GM19372 (cell line): ENCODE measurements around the gene SORCS2.

Experiments
- ATAC-seq: cut with Tn5 transposase; IDR thresholded peaks from one replicate; pipeline ENCODE4 v1.9.1; 2021; ENCODE audit warnings: mild to moderate bottlenecking, low read depth, moderate library complexity; ENCODE audit not compliant: unreplicated experiment

Gene SORCS2

DNA sequence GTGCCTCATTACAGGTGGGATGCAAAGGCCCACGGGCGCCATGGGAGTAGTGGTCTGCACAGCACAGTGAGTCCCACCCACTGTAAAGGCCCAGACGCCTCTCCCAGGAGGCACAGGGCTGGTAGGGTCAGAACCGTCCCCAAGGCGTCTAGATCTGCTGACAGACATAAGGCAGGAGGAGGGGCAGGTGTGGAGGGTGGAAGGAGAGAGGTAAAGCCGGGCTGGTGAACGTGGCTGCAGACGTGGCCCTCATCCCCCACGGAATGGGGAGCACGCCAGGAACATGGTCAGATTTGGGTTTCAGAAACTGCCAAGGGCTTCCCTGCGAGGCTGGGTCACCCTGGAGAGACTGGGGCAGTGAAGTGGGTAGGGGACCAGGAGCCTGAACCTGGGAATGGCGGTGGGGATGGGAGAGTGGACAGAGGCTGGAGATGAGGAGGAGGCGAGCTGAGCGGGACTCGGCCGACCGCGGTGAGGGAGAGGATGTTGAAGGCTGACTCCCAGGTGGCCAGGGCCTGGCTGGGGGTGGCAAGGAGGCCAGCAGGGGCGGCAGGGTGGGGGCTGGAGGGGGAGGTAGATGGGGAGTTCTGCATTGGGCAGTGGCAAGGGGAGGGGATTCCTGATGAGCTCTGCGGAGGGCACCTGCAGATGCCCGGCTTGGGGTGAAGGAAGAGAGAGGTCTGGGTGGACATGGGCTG is 562.4 kb downstream of the SORCS2 start:
- ATAC-seq: no peak

DNA sequence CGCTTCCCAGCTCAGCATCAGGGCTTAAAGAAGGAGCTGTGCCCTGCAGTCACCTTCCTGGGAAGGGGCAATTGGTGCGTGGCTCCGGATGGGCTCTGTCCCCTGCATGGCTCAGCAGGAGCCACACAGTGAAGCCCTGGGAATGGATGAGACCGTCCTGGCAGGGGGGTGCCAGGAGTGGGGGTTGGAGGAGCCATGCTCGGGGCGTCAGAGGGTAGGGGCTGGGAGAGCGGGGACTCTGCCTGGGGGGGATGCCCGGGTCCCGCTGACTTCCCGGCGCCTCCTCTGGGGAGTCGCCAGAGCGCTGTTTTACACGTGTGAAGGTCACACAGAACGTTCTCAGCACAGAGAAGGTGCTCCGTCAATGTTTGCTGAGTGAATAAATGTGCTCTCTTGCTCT is 563.2 kb downstream of the SORCS2 start:
- no peak for ATAC-seq

DNA sequence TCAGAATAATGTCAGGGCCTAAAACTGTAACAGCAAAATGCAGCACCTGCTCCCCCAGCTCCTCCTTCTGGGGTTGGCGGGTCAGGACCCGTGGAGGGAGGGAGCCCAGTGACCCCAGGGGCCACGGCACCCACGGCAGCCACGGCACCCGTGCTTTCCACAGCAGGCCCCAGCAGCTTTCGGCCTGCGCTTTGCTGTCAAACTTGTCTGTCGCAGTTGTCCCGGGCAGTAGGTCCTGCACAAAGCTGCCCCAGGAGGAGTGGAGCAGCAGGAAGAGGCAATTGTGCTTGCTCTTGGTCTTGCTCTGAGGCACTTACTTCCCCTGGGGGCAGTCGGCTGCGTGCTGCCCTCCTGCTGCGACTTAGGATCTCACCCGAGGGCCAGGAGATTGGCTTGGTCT is 563.7 kb downstream of the SORCS2 start:
- ATAC-seq: no peak

DNA sequence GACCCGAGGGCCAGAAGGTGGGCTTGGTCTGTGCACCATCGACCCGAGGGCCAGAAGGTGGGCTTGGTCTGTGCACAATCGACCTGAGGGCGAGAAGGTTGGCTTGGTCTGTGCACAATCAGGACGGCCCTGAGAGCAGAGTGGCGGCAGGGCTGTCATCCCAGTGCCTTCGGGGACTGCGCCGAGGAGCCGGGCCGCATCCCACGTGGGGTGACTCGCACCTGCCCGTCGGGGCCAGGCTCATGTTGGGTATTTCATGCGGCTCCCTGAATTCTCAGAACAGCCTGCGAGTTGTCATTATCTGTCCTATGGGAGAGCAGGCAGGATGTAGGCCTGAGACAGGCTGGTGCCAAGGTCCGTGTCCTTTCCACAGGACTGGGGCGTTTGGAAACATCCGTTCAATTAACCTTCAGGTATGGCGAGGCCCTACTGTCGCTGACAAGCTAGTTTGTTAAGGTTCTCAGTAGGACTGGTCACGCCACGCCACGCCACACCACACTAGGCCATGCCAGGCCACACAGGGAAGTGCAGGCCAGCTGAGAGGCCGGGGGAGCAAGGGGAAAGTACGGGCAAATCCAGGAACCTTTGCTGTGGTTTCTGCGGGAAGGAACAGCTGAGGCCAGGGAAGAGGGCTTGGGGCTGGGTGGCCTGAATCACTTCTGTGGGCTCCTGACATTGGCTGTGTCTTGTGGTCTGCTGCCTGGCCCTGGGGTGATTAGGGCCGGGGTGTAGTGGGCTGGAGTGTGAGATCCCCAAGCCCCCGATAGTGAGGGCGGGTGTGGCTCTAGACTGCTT is 564.4 kb downstream of the SORCS2 start:
- ATAC-seq: no peak

DNA sequence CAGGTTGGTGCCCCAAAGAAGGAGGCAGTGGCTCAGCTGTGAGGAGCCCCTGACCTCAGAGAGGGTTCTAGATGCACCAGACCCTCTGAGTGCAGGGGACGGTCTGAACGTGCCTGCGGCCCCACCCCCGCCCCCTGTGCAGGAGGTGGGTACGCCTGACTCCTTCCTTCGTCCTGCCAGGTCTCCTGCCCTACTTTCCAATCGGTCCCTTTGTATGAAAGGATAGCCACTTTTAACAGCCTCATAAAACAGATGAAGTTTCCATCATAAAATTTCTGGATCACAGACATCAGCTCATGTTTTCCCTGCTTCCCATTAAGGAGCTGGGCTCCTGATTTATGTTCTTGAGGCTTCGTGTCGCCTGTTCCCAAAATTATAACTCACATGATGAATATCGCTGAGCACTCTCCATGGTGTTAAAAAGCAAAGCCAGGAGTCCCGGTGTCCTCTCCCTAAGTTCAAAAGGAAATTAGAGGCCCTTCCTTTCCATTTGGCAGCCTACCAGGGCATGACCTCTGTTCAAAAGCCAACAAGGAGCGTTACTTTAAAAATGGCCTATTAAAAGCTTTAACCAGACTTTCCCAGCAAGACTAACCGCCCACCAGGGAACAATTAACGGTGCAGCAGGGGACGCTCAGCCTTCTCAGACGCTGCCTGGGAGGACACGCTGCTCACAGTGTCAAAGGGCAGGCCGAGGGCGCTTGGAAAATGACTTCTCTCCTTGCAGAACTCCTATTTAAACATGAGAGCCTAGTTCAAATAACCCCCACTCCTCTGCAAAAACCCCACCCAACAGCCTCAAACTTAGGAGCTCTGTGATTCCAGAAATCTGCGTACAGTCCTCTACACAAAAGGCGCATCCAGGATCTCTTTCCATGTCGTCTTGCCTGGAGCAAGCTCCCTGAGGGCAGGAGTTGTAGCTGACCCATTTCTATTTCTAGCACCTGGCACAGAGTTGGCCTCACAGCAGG is 565.4 kb downstream of the SORCS2 start:
- ATAC-seq: no peak

DNA sequence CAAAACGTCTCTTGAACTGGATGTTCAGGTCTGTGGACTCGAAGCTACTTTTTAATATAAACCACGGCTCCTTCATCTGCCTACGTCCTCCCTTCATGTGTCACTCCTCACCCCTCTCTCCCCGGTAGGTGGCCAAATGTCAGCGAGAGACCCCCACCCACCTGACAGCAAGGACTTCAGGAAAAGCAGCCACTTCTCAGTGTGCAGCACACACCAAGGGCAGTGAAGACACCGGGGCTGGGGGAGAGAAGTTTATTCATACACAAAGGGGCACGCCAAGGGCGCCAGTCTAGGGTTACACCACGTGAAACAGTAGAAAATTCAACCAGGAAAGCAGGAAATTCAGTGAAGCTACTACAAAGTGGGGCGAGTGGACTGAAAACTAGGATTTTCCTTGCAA is 566.1 kb downstream of the SORCS2 start:
- ATAC-seq: no peak

DNA sequence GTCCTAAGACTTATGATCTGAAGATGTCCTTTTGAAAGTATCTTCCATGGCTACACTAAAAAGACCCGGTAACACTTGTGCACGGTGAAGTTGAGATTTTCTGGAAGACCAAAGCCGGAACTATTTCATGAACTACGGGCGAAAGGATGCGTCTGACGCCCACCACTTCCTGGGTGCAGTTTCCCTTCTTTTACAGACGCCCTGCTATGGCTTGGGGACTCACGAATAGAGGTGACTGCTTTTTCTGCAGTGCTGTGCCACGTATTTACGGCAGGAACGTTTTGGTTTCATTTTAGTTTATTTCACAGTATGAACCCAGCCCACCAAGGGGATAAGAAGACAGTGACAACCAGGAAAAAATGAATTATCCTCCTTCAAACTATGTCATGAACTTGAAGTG is 566.9 kb downstream of the SORCS2 start:
- no peak for ATAC-seq

DNA sequence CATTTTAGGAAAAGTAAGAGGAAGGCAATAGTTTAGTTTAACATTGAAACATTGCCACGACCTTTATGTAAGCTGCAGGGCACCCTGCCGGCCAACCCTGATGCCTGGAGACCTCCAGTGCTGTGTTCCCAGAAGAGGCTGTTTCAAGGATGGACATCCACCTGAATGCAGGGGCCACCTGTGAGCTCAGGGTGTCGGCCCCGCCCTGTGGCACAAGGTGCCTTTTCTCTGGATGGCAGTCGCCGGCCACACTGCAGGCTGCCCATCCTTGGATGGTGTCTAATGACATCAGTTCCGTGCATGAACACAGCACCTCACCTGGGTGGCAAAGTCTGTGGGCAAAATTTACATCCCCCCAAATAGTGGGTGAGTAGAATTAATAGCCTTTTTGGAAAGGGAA is 567.3 kb downstream of the SORCS2 start:
- ATAC-seq: no peak

DNA sequence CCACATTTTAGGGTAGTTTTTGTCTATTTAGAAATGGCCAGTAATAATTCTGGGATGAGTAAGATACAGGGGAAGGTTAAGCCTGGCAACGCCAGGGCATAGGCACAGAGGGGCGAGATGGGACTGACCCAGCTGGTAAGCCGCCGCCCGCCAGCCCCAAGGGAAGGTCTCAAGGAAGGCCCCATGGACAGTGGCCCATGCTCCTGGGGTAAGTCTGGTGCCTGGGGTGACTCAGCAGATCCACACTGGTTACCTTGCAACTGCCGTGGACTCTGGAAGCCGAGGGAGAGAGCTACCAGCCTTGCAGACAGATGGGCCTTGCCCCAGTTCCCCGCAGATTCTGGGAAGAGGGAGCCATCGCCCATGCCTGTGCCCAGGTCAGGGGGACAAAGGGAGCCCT is 567.9 kb downstream of the SORCS2 start:
- ATAC-seq: no peak

DNA sequence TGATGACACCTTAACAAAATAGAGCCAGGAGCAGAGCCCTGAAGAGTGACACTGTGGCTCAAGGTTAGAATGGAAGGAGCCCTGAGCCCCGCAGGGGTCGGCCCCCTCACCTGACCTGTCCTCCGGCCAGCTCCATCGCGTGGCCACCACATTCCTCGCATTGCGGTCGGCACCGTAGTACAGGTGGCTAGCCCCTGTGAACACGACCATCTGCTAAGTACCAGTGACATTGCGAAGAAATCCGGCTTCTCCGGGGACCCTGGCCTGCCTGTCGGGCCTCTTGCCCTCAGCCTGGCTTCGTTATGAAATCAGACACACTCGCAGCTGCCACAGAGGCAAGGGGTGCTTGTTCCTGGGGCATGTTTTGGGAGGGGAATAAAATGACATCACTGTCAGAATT is 568.4 kb downstream of the SORCS2 start:
- no peak for ATAC-seq

DNA sequence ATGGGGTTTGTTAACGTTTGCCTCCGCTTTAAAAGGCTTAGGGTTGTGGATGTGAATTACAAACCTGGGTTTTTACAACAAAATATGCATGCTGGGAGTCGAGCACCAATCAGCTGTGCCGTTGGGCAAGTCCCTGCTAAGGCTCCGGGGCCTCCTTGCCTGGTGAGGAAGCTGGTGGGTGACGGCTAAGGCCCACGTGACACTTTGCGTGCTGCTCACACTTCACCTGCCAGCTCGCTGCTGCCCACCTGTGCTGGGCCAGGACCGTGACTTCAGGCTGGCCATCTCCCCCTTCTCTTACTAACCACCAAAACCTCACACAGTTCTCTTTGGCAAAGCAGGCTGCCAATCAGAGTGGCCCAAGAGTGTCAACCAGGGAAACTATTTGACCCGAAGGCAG is 569.0 kb downstream of the SORCS2 start:
- no peak for ATAC-seq

DNA sequence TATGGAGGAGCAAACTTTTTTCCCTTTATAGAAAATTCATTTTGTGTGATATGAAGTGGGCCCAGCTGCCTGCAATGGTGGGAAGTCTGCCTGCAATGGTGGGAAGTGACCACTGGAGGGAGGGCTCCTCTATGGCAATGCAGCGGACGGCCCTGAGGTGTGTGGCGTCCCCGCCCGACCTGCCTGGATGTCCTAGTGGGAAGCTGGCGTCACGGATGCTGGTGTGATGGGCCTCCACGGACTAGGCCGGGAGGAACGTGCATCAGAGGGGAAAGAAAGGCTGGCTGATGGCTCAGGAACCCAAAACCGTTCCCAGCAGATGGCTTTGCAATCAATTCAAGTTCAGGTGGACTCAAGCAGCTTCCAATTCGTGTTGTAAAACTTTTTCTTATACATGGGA is 569.4 kb downstream of the SORCS2 start:
- no peak for ATAC-seq

DNA sequence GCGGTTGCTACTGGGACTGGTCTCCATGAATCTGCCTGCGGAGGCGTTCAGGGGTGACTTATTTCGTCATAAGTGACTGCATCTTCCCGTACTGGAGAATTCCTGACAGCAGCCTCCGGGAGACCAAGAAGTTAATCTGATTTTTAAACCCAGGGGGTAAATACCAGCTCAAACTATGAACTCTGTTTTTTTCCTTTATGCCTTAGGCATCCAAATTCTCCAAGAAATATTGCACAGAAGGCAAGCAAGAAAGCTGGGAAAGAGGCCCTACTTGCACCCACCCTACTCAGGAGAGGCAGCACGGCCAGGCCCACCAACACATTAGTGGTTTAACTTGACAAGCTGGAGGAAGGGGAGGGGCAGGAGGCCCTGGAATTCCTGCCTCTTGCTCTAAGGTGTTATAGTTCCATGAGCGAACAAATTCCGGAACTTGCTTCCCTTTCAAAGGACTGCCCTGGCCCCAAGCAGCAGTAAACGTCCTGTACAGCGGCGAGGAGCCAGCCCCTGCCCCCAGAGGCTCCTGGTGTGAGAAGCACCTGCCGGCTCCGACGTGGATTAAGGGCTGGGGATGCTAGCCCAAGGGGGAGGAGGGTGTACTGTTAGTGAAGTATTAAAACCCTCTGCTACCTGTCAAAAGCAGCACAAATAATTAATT is 570.2 kb downstream of the SORCS2 start:
- ATAC-seq: no peak

DNA sequence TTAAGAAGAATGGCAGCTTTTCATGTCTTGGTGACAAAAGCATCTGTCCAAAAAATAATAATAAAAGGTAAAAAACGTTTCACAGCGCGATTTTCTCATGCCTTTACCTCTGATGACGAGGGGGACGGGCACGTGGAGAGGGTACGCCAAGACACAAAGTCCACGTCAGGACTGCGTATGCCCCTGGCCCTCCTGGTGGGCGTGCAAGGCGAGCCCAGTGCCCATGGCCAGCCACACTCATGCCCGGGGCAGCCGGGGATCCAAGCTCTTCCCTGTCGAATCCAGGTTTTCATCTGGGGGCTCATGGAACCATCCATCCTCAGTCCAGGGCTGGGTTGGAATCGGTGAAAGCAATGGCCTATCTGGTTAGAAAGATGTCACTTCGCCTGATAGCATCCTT is 570.8 kb downstream of the SORCS2 start:
- ATAC-seq: no peak

DNA sequence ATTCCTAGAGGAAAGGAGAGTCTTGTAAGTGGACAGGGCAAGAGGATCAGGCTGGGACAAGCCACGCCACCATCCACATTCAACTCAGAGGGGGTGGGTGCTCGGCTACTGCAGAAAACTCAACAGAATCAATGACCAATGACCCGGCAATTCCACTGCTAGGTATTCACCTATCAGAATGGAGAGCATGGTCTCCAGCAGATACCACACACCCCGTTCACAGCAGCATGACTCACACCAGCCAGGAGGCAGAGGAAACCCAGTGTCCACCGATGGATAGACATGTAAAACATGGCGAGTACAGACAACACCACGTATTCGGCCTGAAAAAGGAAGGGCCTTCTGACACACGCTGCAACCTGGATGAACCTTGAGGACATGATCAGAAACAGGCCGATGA is 571.5 kb downstream of the SORCS2 start:
- no peak for ATAC-seq

DNA sequence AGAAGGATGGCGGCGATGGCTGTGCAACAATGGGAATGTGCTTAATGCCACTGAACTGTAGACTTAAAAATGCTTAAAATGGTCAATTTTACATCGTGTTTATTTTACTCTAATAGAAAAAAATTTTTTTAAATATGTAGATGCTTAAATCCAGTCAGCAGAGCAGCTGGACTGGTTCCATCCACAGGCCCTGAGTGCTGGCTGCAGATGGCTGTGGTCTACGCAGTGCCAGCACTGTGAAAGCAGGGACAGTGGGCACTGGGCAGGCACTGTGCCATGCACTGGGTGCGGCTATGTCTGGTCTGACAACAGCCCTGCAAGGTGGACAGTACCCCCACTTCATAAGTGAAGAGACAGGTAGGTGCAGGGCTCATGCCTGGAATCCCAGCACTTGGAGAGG is 572.1 kb downstream of the SORCS2 start:
- ATAC-seq: no peak

DNA sequence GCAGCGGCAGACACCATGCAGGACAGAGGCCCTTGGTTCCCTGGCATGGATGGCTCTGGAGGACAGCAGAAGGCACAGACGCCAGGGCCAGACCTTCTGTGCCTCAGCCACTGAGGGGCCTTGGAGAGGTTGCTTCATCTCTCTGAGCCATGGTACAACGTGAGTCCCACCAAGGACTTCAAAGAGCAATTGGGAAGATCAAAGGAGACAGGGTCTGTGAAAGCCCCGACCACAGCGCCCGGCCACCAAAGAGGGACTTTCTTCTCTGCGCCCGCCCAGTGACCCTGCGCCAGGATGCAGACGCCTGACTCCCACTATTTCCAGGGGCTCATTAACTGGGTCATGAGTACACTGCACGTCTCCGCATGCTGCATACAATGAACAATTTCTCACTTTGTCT is 573.3 kb downstream of the SORCS2 start:
- no peak for ATAC-seq

DNA sequence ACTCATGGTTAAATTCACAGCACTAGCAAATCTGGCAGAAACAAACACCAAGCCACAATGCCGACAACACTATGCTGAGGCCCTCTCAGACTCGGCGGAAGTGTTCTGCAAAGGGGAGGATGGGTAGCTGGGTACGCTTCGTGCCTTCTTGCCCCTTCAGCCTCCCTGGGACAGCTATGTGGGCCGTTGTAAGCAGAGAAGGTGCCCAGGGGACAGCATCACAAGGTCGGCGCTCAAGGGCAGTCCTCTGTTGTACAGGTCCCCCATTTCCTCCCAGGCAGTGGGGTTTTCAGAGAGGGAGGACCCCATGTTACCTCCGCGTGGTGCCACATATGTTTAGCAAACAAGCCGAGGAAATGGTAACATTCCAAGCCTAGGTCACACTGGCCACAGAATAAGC is 573.7 kb downstream of the SORCS2 start:
- ATAC-seq: no peak

DNA sequence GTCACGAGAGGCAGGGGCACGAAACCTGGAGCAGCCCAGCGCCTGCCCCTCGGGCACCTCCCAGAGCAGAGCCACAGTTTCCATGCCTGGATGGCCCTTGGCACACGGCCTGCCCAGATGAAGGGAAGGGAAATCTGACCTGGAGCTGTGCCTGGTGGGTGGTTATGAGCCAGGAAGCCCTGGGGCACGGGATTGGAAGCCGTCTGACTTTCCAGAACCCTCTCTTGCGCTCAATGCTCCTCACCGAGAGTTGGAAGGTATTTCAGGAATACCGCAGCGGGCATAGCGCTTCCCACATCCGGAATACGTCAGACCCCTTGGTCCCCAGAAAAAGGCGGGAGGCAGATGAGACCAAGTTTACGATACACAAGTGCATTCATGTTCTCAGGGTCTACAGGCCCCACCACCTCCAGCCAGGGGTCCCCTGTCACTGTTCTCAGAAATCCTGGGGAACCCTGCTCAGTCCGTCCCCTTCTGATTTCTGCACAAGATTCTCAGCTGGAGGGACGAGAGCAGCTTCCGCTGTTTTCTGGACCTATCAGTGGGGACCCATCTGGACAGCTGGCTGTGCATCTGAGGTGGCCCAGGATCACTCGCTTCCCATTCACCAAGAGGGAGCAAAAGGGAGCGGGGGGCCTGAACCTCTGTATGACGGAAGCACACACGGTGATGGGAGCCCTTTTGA is 574.5 kb downstream of the SORCS2 start:
- ATAC-seq: no peak

DNA sequence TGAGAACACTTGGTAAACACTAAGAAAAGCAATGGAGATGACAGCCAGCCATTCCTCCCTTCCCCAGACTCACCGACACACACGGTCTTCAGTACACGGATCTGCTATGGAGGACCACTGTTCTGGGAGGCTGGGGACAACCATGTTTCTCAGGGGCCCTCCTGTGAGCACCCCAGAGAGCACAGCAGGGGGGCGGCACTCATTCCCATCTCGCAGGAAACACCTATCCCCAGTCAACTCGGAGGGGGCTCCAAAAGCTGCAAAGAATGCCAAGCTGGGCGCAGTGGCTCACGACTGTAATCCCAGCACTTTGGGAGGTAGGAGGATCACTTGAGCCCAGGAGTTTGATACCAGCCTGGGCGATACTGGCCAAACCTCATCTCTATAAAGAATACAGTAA is 575.2 kb downstream of the SORCS2 start:
- no peak for ATAC-seq
